Skin epidermis (tissue), 12 donors: ENCODE results near the gene STX4.

ENCODE experiments used
- H3K27ac ChIP-seq, 21 experiments: fragments of 200-600 bp; sonication (generic) in 11 of 21; one replicate each; pipeline ENCODE4 v1.5.0; 2020; ENCODE audit warnings: mild to moderate bottlenecking in 3 of 21, inconsistent platforms in 2 of 21, moderate library complexity in 2 of 21
- H3K4me3 ChIP-seq, 7 experiments: fragments of 200-600 bp; sonication (generic) in 2 of 7; one replicate each; pipeline ENCODE4 v1.5.0; 2020; ENCODE audit warnings: inconsistent platforms in 2 of 7, mild to moderate bottlenecking in 2 of 7, moderate library complexity in 1 of 7

The STX4 gene

DNA sequence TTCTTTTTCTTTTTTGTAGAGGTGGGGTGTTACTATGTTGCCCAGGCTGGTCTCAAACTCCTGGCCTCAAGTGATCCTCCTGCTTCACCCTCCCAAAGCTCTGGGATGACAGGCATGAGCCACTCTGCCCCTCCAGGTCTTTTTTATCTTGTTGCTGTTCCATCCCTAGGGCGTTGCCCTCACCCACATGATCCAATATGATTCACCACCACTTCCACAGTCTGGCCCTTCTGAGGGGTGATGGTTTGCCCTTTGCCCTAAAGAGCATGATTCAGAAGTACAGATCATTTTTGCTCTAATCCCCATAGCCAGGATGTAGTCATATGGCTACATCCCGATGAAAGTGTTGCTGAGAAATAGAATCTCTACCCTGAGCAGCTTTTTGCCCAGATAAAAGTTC, 18.8 kb downstream of the STX4 start:
- peak overlapping the region in 6 of 21 experiments; percentile 31 to 76 (median 39) for H3K27ac ChIP-seq
- H3K4me3 ChIP-seq = no peak overlapping the region

- H3K4me3 ChIP-seq = no peak overlapping the region
- no peak overlapping the region for H3K27ac ChIP-seq
Measured at GRCh38 chr16:31055613-31056012, 22.3 kb downstream of the STX4 start.

- Histone ChIP-seq H3K27ac (peak overlapping the region in 1 of 21 experiments; percentile 35), H3K4me3 (no peak overlapping the region)
Measured at GRCh38 chr16:31061126-31061812, 27.9 kb downstream of the STX4 start.

DNA sequence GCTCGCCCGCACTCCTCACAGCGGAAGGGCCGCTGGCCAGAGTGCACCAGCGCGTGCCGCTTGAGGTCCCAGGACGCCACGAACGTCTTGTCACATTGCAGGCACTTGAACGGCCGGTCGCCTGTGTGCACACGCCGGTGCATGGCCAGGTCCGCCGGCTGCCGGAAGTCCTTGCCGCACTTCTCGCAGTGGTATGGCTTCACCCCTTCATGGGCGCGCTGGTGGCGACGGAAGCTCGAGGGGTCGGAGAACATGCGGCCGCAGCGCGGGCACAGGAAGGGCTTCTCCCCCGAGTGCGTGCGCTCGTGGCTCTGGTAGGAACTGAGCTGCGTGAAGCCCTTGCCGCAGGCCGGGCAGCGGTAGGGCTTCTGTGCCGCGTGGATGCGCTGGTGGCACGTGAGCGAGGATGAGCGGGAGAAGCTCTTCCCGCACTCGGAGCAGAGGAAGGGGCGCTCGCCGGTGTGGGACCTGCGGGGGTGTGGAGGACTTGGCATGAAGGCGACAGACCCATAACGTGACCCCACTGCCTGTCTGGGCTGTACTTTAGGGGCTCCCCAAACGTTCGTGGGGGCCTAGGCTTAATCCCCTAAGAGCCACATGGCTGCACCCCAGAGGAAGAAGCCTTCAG, 28.6 kb downstream of the STX4 start:
- no peak overlapping the region for H3K4me3 ChIP-seq
- no peak overlapping the region for H3K27ac ChIP-seq

GRCh38 chr16:31063495-31063842, 30.1 kb downstream of the STX4 start:
- Histone ChIP-seq H3K4me3 (peak overlapping the region in 1 of 7 experiments; percentile 3), H3K27ac (peak overlapping the region in 15 of 21 experiments; percentile 6 to 89 (median 77))

DNA sequence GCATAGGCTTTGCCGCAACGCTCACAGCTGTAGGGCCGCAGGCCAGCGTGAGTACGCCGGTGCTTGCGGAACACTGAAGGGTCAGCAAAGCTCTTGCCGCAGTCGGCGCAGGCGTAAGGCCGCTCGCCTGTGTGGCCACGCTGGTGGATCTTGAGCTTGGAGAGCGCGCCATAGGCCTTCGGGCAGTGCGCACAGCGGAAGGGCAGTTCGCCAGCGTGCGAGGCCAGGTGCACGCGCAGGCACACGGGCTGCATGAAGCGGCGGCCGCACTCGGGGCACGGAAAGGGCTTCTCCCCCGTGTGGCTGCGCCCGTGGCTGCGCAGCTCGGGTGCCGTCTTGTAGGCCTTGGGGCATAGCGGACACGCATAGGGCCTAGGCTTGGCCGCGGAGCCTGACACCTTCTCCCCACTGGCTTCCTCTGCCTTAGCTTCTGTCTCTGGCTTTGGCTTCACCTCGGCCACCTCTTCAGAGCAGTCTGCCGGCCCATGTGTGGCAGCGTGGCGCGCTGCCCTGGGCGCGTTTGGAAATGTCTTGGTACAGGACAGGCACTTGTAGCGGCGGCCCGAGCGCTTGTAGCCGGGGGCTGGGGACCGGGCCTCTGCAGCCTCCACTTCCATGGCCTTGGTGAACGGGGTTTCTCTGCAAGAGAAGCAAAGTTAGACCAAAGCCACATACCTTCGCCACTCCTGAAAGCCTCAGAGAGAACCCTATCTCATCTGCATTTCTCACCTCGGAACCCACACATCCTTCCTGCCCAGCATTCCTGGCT, 30.7 kb downstream of the STX4 start:
- H3K4me3 ChIP-seq = peak overlapping the region in 1 of 7 experiments; percentile 3
- peak overlapping the region in 20 of 21 experiments; percentile 30 to 89 (median 77) for H3K27ac ChIP-seq

GRCh38 chr16:31064882-31065461, 31.6 kb downstream of the STX4 start:
- Histone ChIP-seq H3K27ac (peak overlapping the region in 20 of 21 experiments; percentile 45 to 89 (median 77)), H3K4me3 (no peak overlapping the region)

DNA sequence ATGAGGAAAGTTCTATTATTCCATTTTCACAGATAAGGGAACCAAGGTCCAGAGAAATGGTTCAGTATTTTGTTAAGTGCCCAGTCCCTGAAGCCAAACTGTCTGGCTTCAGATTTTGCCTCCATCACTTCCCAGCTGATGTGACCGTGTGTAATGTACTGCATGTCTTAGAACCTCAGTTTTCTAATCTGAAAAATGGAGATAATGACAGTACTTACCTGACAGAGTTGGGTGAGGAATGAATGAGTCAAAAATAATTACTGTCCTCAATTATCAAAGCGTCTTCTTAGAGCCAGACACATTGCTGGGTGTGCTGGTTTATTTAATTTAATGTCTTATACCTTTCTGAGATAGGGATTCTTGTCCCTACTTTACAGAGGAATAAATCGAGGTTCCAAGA, 34.0 kb downstream of the STX4 start:
- Histone ChIP-seq H3K4me3 (no peak overlapping the region), H3K27ac (peak overlapping the region in 1 of 21 experiments; percentile 16)

- Histone ChIP-seq H3K4me3 (peak overlapping the region in 4 of 7 experiments; percentile 61 to 97 (median 92)), H3K27ac (peak overlapping the region in 18 of 21 experiments; percentile 87 to 98 (median 96))
Measured at GRCh38 chr16:31071861-31072260, 38.5 kb downstream of the STX4 start.

GRCh38 chr16:31072540-31073141, 39.3 kb downstream of the STX4 start:
- Histone ChIP-seq H3K4me3 (peak overlapping the region; percentile 61 to 97 (median 88)), H3K27ac (peak overlapping the region; percentile 78 to 98 (median 96))

DNA sequence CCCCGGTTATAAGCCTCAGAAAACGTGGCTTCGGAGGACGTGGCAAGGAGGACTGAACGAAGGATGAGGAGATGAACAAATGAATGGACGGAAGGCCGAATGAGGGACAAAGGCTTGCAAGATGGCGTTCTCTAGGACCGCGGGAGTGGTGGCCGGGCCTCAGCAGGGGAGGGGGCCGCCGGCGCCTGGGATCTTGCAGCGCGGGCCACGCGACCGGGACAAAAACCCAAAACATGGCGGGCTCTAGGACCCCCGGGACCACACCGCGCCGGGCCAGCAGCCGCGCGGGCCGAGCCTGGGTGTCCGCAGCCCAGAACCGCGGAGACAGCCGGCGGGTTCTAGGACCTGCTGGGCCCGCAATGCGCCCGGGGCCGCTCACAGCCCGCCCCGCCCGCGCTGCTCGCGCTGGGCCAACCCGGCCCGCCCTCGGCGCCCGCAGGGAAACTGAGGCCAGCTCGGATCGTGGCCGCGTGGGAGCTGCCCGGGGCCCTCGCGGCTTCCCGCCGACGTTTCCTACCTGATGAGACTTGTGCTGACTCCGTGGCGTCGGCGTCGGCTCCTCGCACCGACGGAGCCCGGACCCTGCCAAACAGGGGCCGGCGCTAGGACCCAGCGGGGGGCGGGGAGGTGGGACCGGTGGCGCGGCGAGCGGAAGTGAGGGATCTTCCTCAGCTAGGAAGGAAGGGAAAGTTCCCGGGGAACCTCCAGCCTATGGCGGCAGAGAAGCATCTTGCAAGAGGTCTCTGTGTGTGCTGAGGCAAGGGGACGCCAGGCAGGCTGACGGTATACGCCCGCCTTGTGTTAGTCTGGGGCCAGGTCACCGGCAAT, 40.0 kb downstream of the STX4 start:
- Histone ChIP-seq H3K4me3 (peak overlapping the region; percentile 61 to 97 (median 88)), H3K27ac (peak overlapping the region; percentile 78 to 98 (median 96))

DNA sequence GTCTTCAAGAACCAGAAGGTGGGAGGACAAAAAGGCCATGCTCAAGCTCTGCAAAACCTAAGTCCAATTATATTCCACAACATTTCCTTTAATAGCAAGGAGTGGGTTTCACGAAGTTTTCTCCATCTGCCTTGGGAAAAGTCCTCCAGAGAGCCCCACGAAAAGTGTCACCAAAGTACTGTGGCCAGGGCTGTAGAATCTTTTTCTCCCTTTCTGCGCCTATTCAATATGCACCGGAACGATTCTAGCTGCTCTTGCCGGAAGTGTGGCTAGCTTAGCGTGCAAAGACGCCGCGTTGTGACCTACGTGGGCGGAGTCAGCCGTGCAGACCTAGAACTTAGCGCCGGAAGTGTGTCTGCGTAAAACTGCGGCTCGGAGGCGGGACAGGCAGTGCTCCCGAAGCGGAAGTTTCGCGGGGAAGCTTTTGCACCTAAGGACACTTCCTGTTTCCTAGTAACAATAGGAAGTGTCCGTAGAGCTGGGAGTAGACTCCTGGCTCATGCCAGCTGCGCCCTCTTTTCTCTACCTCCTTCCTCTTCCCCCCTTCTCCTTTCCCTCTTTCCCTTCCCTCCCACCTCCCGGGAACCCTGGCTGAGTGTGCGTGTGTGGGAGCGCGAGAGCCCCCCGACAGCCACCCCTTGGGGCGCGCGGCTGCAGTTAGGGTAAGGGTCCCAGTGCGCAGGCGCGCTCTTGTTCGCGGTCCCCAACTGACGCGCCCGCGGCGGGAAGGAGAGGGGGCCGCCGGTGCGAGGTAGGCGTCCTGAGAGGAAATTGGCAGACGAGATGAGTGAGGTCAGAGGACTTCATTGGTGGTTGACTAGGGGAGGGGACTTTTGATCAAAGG, 40.8 kb downstream of the STX4 start, which contains the start of the genes ZNF646 and ZNF668:
TSS of gene ZNF646 (plus strand) at position 453 of the 844 bp plus-strand sequence. CDS start 1,903 bp downstream, outside the sequence.
TSS of gene ZNF668 (minus strand) at position 271 of the 844 bp plus-strand sequence. CDS start 9,781 bp downstream, outside the sequence.
- Histone ChIP-seq H3K27ac (peak within 1 kb of the TSS; percentile 78 to 98 (median 96)), H3K4me3 (peak within 1 kb of the TSS; percentile 61 to 97 (median 88))

DNA sequence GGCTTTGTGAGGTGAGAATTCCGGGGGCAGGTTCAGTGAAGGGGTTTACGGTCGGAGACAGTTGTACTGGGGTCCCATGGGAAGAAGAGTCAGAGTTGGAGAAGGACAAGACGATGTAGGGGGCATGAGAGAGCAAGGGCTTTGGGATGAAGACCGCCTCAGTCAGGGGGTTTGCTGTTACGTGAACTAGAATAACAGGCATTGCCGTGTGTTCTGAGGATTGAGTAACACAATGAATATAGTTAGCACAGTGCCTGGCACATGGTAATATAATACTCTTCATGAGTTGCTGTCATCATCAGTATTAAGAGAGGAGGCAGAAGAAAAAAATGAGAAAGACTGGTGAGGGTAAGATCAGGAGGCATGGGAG, 41.4 kb downstream of the STX4 start:
- Histone ChIP-seq H3K4me3 (peak overlapping the region; percentile 61 to 97 (median 88)), H3K27ac (peak overlapping the region; percentile 76 to 98 (median 96))

DNA sequence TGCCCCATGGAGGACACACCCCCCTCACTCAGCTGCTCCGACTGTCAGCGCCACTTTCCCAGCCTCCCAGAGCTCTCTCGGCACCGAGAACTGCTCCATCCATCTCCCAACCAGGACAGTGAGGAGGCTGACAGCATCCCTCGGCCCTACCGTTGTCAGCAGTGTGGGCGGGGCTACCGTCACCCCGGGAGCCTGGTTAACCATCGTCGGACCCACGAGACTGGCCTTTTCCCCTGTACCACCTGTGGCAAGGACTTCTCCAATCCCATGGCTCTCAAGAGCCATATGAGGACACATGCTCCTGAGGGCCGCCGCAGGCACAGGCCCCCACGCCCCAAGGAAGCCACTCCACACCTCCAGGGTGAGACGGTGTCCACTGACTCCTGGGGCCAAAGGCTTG, 43.0 kb downstream of the STX4 start:
- Histone ChIP-seq H3K4me3 (no peak overlapping the region), H3K27ac (no peak overlapping the region)

GRCh38 chr16:31077024-31077423, 43.7 kb downstream of the STX4 start:
- Histone ChIP-seq H3K4me3 (no peak overlapping the region), H3K27ac (no peak overlapping the region)

GRCh38 chr16:31077592-31078396, 44.4 kb downstream of the STX4 start:
- H3K4me3 ChIP-seq = no peak overlapping the region
- H3K27ac ChIP-seq = no peak overlapping the region
